Endothelial cell of umbilical vein (primary cell): ENCODE data around the gene POR.

ENCODE experiments used
- EZH2 ChIP-seq: IDR thresholded peaks from 2 replicates; pipeline ENCODE4 v1.6.1; 2012; ENCODE audit warnings: borderline replicate concordance, low read depth, mild to moderate bottlenecking, moderate library complexity, low read length, inconsistent platforms; ENCODE audit not compliant: severe bottlenecking
- FOS ChIP-seq: IDR thresholded peaks from 2 replicates; pipeline ENCODE4 v1.6.1; 2011; ENCODE audit warnings: mild to moderate bottlenecking, low read length, moderate library complexity, borderline replicate concordance; ENCODE audit not compliant: insufficient read depth
- GATA2 ChIP-seq: IDR thresholded peaks from 2 replicates; pipeline ENCODE4 v1.7.0; 2011; ENCODE audit warnings: low read depth, mild to moderate bottlenecking, moderate library complexity, mixed read lengths, low read length; ENCODE audit not compliant: insufficient read length, insufficient read depth
- JUN ChIP-seq: IDR thresholded peaks from 2 replicates; pipeline ENCODE4 v1.6.1; 2011; ENCODE audit warnings: borderline replicate concordance, low read depth; ENCODE audit not compliant: insufficient read length, insufficient read depth
- MYC ChIP-seq: IDR thresholded peaks from one replicate; pipeline ENCODE4 v1.6.1; 2011; ENCODE audit warnings: mild to moderate bottlenecking, low read depth, low read length
- POLR2A ChIP-seq: IDR thresholded peaks from 2 replicates; pipeline ENCODE4 v1.6.1; 2012; ENCODE audit warnings: low read depth, mild to moderate bottlenecking, control low read depth, low read length
- POLR2AphosphoS5 ChIP-seq: IDR thresholded peaks from 2 replicates; pipeline ENCODE4 v1.6.1; 2012; ENCODE audit warnings: low read depth, mild to moderate bottlenecking, control low read depth, low read length, moderate library complexity; ENCODE audit not compliant: insufficient read depth
- TF ChIP-seq, protein P1 (sequence below), 2 donors: IDR thresholded peaks; 1 replicate in 1 of 2; 2 replicates in 1 of 2; pipeline ENCODE4 v1.5.1; 2011; ENCODE audit warnings: low read length in 2 of 2, mild to moderate bottlenecking in 2 of 2, moderate library complexity in 2 of 2, control low read depth in 1 of 2, inconsistent platforms in 1 of 2, low read depth in 1 of 2; ENCODE audit not compliant: insufficient read depth in 1 of 2; ENCODE audit errors: extremely low read depth in 1 of 2
- TF ChIP-seq, protein P2 (sequence below): IDR thresholded peaks from 2 replicates; pipeline ENCODE4 v1.6.1; 2011; ENCODE audit not compliant: insufficient read depth, insufficient read length

DNA sequence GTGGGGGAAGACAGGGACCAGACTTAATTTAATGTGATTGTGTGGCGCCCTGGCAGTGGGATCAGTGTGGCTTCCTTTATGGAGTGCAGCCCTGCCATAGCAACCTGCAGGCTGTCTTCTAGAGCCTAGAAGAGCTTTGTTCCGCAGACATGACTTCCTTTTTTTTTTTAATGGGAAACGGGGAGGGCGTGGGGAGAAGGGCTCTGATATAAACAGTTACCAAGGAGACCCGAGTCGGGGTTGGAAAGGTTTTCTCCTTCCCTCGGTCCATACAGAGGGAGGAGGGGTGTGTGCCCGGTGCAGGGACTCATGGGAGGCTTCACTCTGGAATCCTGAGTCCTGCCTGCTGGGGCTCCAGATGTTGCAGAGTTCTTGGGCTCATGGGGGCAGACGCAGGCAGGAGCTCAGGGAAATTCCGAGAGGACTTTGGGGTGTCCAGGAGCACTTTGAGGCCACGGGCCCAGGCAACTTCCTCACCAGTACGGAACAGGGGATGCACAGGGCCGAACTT is 52.6 kb downstream of the POR start:
- TF ChIP-seq MYC (no peak), POLR2A (no peak), POLR2AphosphoS5 (no peak), FOS (no peak), GATA2 (no peak), EZH2 (no peak), JUN (no peak)
- TF ChIP-seq, protein P1, sequence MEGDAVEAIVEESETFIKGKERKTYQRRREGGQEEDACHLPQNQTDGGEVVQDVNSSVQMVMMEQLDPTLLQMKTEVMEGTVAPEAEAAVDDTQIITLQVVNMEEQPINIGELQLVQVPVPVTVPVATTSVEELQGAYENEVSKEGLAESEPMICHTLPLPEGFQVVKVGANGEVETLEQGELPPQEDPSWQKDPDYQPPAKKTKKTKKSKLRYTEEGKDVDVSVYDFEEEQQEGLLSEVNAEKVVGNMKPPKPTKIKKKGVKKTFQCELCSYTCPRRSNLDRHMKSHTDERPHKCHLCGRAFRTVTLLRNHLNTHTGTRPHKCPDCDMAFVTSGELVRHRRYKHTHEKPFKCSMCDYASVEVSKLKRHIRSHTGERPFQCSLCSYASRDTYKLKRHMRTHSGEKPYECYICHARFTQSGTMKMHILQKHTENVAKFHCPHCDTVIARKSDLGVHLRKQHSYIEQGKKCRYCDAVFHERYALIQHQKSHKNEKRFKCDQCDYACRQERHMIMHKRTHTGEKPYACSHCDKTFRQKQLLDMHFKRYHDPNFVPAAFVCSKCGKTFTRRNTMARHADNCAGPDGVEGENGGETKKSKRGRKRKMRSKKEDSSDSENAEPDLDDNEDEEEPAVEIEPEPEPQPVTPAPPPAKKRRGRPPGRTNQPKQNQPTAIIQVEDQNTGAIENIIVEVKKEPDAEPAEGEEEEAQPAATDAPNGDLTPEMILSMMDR (IDR thresholded peaks at IDR 0.05; ENCODE audit: extremely low read depth in 1 of 2, insufficient read depth in 1 of 2, low read depth in 1 of 2, low read length in 2 of 2): no peak
- TF ChIP-seq, protein P2, sequence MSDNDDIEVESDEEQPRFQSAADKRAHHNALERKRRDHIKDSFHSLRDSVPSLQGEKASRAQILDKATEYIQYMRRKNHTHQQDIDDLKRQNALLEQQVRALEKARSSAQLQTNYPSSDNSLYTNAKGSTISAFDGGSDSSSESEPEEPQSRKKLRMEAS: no peak
